Measurements from ENCODE around the gene LRFN5. TPM values are rescaled to one million over a fixed set of nuclear protein-coding genes. Genes with fewer than 3 reads are reported as not detected.

LRFN5 gene
- total RNA-seq, 1 experiment from 2014 or later: 1.3 TPM

GRCh38 chr14:41925409-41925808 is 318.7 kb downstream of the LRFN5 start:
- H3K23me2 ChIP-seq (ENCODE audit: insufficient read length, low read depth, low read length, poor library complexity, severe bottlenecking): no peaks in the 10 kb centered on the region
- H3K27ac ChIP-seq (ENCODE audit: insufficient read length, low read depth, low read length): no peak overlapping the region
- H3K36me3 Mint-ChIP-seq (ENCODE audit: insufficient read depth in 1 of 3, low read depth in 3 of 3): no peaks in the 10 kb centered on the region
- no peaks in the 10 kb centered on the region for H3K79me2 ChIP-seq (ENCODE audit: insufficient read depth, low read length)
- H4K8ac ChIP-seq (replicated peaks; ENCODE audit: insufficient read length, low read depth, low read length): no peak overlapping the region
- WGBS (ENCODE audit: extremely low coverage, insufficient read length, low lambda C conversion rate): no CpG with 5 or more reads among the region's 2 CpGs
- no peak overlapping the region for H2BK15ac ChIP-seq (ENCODE audit: low read depth, low read length)
- no peaks in the 10 kb centered on the region for H3K27me3 Mint-ChIP-seq (ENCODE audit: low read depth)
- H3K9me3 Mint-ChIP-seq: no peaks in the 10 kb centered on the region
- H4K20me1 ChIP-seq (ENCODE audit: control insufficient read depth, insufficient read depth, insufficient read length): no peaks in the 10 kb centered on the region
- TF ChIP-seq CTCF (conservative IDR thresholded peaks at IDR 0.05): peak; percentile 64
- H4K91ac ChIP-seq (ENCODE audit: insufficient read length, low read depth, low read length): no peak overlapping the region
- H3K79me1 ChIP-seq (ENCODE audit: insufficient read depth, low read depth, low read length, poor library complexity, severe bottlenecking): no peaks in the 10 kb centered on the region
- H3K9ac ChIP-seq (ENCODE audit: extremely low read depth, insufficient read length, low read length): no peak overlapping the region
- H3K14ac ChIP-seq (ENCODE audit: insufficient read depth, low read length): no peak overlapping the region
- no peak overlapping the region for H3K18ac ChIP-seq (ENCODE audit: insufficient read length, low read depth, low read length)
- no peak overlapping the region for H3T11ph ChIP-seq (ENCODE audit: low read length)
- no peak overlapping the region for H3K4ac ChIP-seq (ENCODE audit: low read depth, low read length)
- H3K4me2 ChIP-seq (ENCODE audit: insufficient read depth, insufficient read length, low read length): no peak overlapping the region
- H3K27ac Mint-ChIP-seq: no peak overlapping the region
- H2BK20ac ChIP-seq (ENCODE audit: low read depth, low read length, poor library complexity, severe bottlenecking): no peak overlapping the region
- DNase-seq: no peak
- H2BK12ac ChIP-seq (ENCODE audit: insufficient read length, low read depth, low read length): no peak overlapping the region
- H3K27me3 ChIP-seq (ENCODE audit: insufficient read depth, low read length): no peaks in the 10 kb centered on the region
- no peak overlapping the region for H3K4me3 Mint-ChIP-seq
- H3K9me3 ChIP-seq (ENCODE audit: control insufficient read depth, low read depth, low read length): no peaks in the 10 kb centered on the region
- H2AFZ ChIP-seq (ENCODE audit: low read length): no peak overlapping the region
- H3K4me1 Mint-ChIP-seq: peaks cover 0 to 3% of the 10 kb centered on the region in 2 experiments; a peak in 1 of 4 replicates
- H3K4me1 ChIP-seq (ENCODE audit: insufficient read depth, low read length): no peaks in the 10 kb centered on the region
- no peak overlapping the region for H3K23ac ChIP-seq (ENCODE audit: insufficient read length, low read depth, low read length)
- no peak overlapping the region for H3K56ac ChIP-seq (ENCODE audit: insufficient read length, low read depth, low read length)
- no peak overlapping the region for H4K5ac ChIP-seq (ENCODE audit: insufficient read length, low read depth, low read length)
- H2BK5ac ChIP-seq (ENCODE audit: insufficient read length, low read length): no peak overlapping the region
- H2BK120ac ChIP-seq (ENCODE audit: low read depth, low read length, poor library complexity, severe bottlenecking): no peak overlapping the region
- H2AK5ac ChIP-seq (ENCODE audit: insufficient read length, low read length): no peak overlapping the region
